BJ (cell line): ENCODE results near the gene PIGX. TPM values are rescaled to one million over a fixed set of nuclear protein-coding genes. Genes with fewer than 3 reads are reported as not detected.

Source experiments
- CTCF ChIA-PET: fragments of 350-600 bp; formaldehyde crosslinking; extraction: SDS; loops from one replicate; lab custom pipeline; 2021; ENCODE audit warnings: antibody characterized with exemption, inconsistent platforms; lab: Yijun Ruan, JAX
- POLR2A ChIA-PET: fragments of 300-600 bp; sonication (Branson Sonifier 250); formaldehyde crosslinking; extraction: SDS; loops from one replicate; lab custom pipeline; 2021; ENCODE audit warnings: antibody characterized with exemption; lab: Charles Lee
- DNase-seq: peaks from one replicate; pipeline ENCODE4 v3.0.0-alpha.2; 2011; ENCODE audit warnings: low read depth
- H3K27me3 ChIP-seq: 2 replicates; pipeline ENCODE4 v1.6.0; 2011; ENCODE audit warnings: low read length; ENCODE audit not compliant: control insufficient read depth, insufficient read depth
- H3K36me3 ChIP-seq: 2 replicates; pipeline ENCODE4 v1.5.1; 2011; ENCODE audit warnings: low read length; ENCODE audit not compliant: control insufficient read depth, insufficient read depth
- H3K4me3 ChIP-seq: 2 replicates; pipeline ENCODE4 v1.5.1; 2011; ENCODE audit warnings: low read depth, mild to moderate bottlenecking, control low read depth, low read length
- polyA plus RNA-seq: library from polyadenylated mRNA; depleted of rRNA; stranded (reverse); fragments of >200 nt; gene quantifications from 2 replicates; pipeline ENCODE4 v1.2.3, GENCODE V29; 2011
- TF ChIP-seq, protein P1 (sequence below): IDR thresholded peaks from 2 replicates; pipeline ENCODE4 v1.5.1; 2011; ENCODE audit warnings: low read depth, mild to moderate bottlenecking, control low read depth, inconsistent platforms, low read length, moderate library complexity; ENCODE audit not compliant: insufficient read depth

Gene PIGX
- polyA plus RNA-seq, 1 experiment: 7.8 TPM

DNA sequence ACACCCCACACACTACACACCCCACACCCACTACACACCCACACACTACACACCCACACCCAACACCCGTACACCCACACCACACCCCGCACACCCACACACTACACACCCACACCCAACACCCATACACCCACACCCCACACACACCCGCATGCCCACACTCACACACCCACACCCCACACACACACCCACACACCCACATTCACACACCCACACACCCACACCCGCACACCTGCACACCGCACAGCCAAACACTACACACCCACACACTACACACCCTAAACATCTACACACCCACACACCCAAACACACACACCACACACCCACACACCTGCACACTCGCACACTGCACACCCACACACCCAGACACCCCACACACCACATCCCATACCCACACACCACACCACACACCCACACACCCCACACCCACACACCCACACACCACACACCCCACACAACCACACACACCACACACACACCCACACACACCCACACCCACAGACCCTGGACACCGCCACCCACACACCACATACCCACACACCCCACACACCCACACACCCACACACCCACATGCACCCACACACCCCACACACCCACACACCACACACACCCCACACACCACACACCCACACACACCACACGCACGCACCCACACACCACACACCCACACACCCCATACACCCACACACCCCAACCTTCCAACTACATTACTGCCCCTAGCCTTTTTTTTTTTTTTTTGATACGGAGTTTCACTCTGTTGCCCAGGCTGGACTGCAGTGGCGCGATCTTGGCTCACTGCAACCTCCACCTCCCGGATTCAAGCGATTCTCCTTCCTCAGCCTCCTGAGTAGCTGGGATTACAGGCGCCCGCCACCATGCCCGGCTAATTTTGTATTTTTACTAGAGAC is 17.0 kb upstream of the PIGX start:
- TF ChIP-seq, protein P1, sequence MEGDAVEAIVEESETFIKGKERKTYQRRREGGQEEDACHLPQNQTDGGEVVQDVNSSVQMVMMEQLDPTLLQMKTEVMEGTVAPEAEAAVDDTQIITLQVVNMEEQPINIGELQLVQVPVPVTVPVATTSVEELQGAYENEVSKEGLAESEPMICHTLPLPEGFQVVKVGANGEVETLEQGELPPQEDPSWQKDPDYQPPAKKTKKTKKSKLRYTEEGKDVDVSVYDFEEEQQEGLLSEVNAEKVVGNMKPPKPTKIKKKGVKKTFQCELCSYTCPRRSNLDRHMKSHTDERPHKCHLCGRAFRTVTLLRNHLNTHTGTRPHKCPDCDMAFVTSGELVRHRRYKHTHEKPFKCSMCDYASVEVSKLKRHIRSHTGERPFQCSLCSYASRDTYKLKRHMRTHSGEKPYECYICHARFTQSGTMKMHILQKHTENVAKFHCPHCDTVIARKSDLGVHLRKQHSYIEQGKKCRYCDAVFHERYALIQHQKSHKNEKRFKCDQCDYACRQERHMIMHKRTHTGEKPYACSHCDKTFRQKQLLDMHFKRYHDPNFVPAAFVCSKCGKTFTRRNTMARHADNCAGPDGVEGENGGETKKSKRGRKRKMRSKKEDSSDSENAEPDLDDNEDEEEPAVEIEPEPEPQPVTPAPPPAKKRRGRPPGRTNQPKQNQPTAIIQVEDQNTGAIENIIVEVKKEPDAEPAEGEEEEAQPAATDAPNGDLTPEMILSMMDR: no peak
- Histone ChIP-seq H3K36me3 (no peaks in the 10 kb centered on the region), H3K4me3 (no peak overlapping the region), H3K27me3 (no peaks in the 10 kb centered on the region)
- ChIA-PET POLR2A (no interaction called here), CTCF (interaction anchor here (1.1 to 1.8 kb wide), 2 partner anchors 12 to 15 kb away, joined by 3 to 4 read pairs; no protein-coding TSS in a partner anchor)
- DNase-seq: no peak

DNA sequence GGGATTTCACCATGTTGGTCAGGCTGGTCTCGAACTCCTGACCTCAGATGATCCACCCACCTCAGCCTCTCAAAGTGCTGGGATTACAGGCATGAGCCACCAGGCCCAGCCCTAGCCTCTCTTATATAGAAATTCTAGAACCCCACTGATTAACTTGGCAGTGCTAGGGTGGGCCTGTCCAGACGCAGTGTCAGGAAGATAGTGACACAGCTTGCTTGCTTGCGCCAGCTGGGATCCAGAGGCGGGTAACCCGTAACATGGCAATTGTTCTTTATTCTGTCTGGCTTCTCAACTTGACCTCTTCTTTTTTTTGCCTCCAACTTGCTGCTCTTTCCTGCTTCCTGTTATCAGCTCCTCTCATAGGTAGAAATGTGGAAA is 16.3 kb upstream of the PIGX start:
- POLR2A ChIA-PET: no interaction called here
- CTCF ChIA-PET: interaction anchor here (1.1 to 1.8 kb wide), 2 partner anchors 11 to 14 kb away, joined by 3 to 4 read pairs; no protein-coding TSS in a partner anchor

DNA sequence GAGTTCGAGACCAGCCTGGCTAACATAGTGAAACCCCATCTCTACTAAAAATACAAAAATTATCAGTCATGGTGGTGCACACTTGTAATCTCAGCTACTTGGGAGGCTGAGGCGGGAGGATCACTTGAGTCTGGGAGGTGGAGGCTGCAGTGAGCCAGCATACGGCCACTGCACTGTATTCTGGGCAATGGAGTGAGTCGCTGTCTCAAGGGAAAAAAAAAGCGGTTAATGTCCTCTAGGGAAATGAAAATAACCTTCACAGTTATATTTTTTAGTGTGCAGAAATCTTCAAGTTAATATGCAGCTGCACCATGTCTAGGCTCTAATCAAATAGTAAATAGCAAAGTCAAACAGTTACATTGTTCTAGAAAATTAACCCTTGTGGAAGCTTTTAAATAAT is 14.9 kb upstream of the PIGX start:
- Histone ChIP-seq H3K4me3 (no peak overlapping the region), H3K36me3 (no peaks in the 10 kb centered on the region), H3K27me3 (no peaks in the 10 kb centered on the region)
- ChIA-PET POLR2A (no interaction called here), CTCF (interaction anchor here (0.6 to 1.7 kb wide), 5 partner anchors 10 to 176 kb away, joined by 3 to 7 read pairs (median 3); no protein-coding TSS in a partner anchor)
- DNase-seq: no peak
- TF ChIP-seq, protein P1: no peak

More for the DNA sequence above, 16.3 kb upstream of the PIGX start:
- no peak for DNase-seq
- Histone ChIP-seq H3K36me3 (no peaks in the 10 kb centered on the region), H3K27me3 (no peaks in the 10 kb centered on the region), H3K4me3 (no peak overlapping the region)
- TF ChIP-seq, protein P1: no peak

DNA sequence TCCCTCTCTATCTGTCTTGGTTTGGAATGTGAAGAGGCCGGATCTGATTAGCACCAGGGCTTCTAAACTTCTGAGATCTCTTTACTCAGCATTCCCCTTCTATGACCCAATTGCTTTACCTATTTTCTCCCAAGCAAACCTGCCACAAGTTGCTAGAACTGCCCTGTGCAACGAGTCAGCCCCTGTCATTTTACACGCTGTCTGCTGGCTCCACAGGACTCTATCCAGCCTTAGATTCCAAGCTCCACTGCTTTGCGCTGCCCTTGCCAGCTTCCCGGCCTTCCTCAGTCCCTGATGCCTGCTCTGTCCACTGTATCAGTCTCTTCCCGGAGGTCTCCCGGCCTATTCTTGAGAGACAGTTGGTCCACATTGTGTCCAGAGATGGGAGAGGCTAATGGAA is 12.4 kb upstream of the PIGX start:
- Histone ChIP-seq H3K27me3 (no peaks in the 10 kb centered on the region), H3K4me3 (no peak overlapping the region), H3K36me3 (no peaks in the 10 kb centered on the region)
- ChIA-PET CTCF (interaction anchor here (1.2 kb wide), 1 partner anchor 90 kb away, joined by 5 read pairs; no protein-coding TSS in a partner anchor), POLR2A (no interaction called here)
- no peak for DNase-seq
- TF ChIP-seq, protein P1: no peak

DNA sequence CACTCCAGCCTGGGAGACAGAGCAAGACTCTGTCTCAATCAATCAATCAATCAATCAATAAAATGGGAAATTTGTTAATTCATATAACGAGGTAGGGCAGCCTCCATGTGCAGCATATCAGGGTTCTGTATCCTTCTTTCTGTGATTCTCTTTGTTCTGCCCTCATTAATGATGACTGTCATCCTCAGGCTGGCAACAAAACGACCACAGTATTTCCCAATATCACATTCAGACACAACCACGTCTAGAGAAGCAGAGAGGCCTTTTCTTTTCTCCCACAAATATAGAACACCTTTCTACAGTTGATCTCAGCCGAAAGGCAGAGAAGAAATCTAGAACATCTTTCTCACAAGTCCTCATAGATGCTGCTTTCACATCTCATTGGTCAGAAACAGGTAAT is 11.4 kb upstream of the PIGX start:
- TF ChIP-seq, protein P1: no peak
- ChIA-PET POLR2A (no interaction called here), CTCF (interaction anchor here (0.6 kb wide), 1 partner anchor 95 kb away, joined by 3 read pairs; no protein-coding TSS in a partner anchor)
- Histone ChIP-seq H3K27me3 (no peaks in the 10 kb centered on the region), H3K36me3 (no peaks in the 10 kb centered on the region), H3K4me3 (no peak overlapping the region)
- DNase-seq: no peak
